ENCODE results near the gene DIAPH3. TPM values are rescaled to one million over a fixed set of nuclear protein-coding genes. Genes with fewer than 3 reads are reported as not detected.
A peak's percentile ranks its signal among the peaks of the same experiment; 100 is the strongest.

Gene DIAPH3
- total and polyA plus RNA-seq, 8 donors: 3.3 to 19.1 (median 10.6) TPM

- Histone ChIP-seq H3K4me1 (peaks cover 0 to 10% of the 10 kb centered on the region in 2 donors), H3K27me3 (no peaks in the 10 kb centered on the region), H3K9me3 (no peaks in the 10 kb centered on the region), H3K27ac (no peak overlapping the region), H3K36me3 (no peaks in the 10 kb centered on the region), H3K4me3 (no peak overlapping the region)
- DNase-seq (no peak), ATAC-seq (no peak)
- no peak for TF ChIP-seq CTCF (IDR thresholded peaks at IDR 0.05)
- intact Hi-C loops (cut with DNase I): no loop called here
Measured at GRCh38 chr13:59672445-59672844, 491.3 kb downstream of the DIAPH3 start.

- H3K36me3 ChIP-seq: no peaks in the 10 kb centered on the region
- H3K9me3 ChIP-seq: no peaks in the 10 kb centered on the region
- TF ChIP-seq CTCF (IDR thresholded peaks at IDR 0.05): no peak
- H3K4me1 ChIP-seq: peaks cover 0 to 10% of the 10 kb centered on the region in 2 donors
- no peak overlapping the region for H3K4me3 ChIP-seq
- DNase-seq (peak in 1 of 4 donors; percentile 63), ATAC-seq (no peak)
- H3K27ac ChIP-seq: no peak overlapping the region
- H3K27me3 ChIP-seq: no peaks in the 10 kb centered on the region
- intact Hi-C loops (cut with DNase I): no loop called here
Measured at GRCh38 chr13:59671881-59672280, 491.8 kb downstream of the DIAPH3 start.

GRCh38 chr13:59666504-59666903 lies 497.2 kb downstream of the DIAPH3 start:
- ATAC-seq (peak; percentile 58), DNase-seq (peak in 1 of 4 donors; percentile 42)
- no peaks in the 10 kb centered on the region for H3K27me3 ChIP-seq
- no peak overlapping the region for H3K4me3 ChIP-seq
- no peaks in the 10 kb centered on the region for H3K36me3 ChIP-seq
- H3K4me1 ChIP-seq: peaks cover 0 to 5% of the 10 kb centered on the region in 2 donors
- H3K9me3 ChIP-seq: no peaks in the 10 kb centered on the region
- intact Hi-C loops (cut with DNase I): no loop called here
- peak overlapping the region; percentile 20 to 48 for H3K27ac ChIP-seq
- no peak for TF ChIP-seq CTCF (IDR thresholded peaks at IDR 0.05)

GRCh38 chr13:59665732-59666131 lies 498.0 kb downstream of the DIAPH3 start:
- intact Hi-C loops (cut with DNase I): no loop called here
- ATAC-seq: no peak

GRCh38 chr13:59665184-59665583 lies 498.5 kb downstream of the DIAPH3 start:
- H3K4me3 ChIP-seq: no peak overlapping the region
- no peak for TF ChIP-seq CTCF (IDR thresholded peaks at IDR 0.05)
- H3K36me3 ChIP-seq: no peaks in the 10 kb centered on the region
- ATAC-seq: no peak
- no peaks in the 10 kb centered on the region for H3K9me3 ChIP-seq
- intact Hi-C loops (cut with DNase I): no loop called here
- no peak for DNase-seq
- H3K27ac ChIP-seq: no peak overlapping the region
- peaks cover 0 to 5% of the 10 kb centered on the region in 2 donors for H3K4me1 ChIP-seq
- no peaks in the 10 kb centered on the region for H3K27me3 ChIP-seq

More at GRCh38 chr13:59665732-59666131, 498.0 kb downstream of the DIAPH3 start:
- no peaks in the 10 kb centered on the region for H3K27me3 ChIP-seq
- H3K4me1 ChIP-seq: peaks cover 0 to 5% of the 10 kb centered on the region in 2 donors
- no peak overlapping the region for H3K27ac ChIP-seq
- no peaks in the 10 kb centered on the region for H3K36me3 ChIP-seq
- no peak for TF ChIP-seq CTCF (IDR thresholded peaks at IDR 0.05)
- H3K9me3 ChIP-seq: no peaks in the 10 kb centered on the region
- H3K4me3 ChIP-seq: no peak overlapping the region
- DNase-seq: peak in 2 of 4 donors; percentile 59 to 75

Data from left lung (tissue), 10 donors.